ENCODE results near the gene INO80D.

- no peak for TF ChIP-seq CTCF (IDR thresholded peaks at IDR 0.05 in 4 of 5, conservative IDR thresholded peaks at IDR 0.05 in 1 of 5)
- no peak for TF ChIP-seq POLR2A (IDR thresholded peaks at IDR 0.05)
Measured at GRCh38 chr2:205948496-205948837, 137.5 kb downstream of the INO80D start.
